Measurements from ENCODE around the gene UBL4A.
"Not testable (repeated sequence)": the region's sequence is repeated elsewhere in the genome, so short reads cannot be mapped to it uniquely, and the experiment has no call there.

UBL4A gene

DNA sequence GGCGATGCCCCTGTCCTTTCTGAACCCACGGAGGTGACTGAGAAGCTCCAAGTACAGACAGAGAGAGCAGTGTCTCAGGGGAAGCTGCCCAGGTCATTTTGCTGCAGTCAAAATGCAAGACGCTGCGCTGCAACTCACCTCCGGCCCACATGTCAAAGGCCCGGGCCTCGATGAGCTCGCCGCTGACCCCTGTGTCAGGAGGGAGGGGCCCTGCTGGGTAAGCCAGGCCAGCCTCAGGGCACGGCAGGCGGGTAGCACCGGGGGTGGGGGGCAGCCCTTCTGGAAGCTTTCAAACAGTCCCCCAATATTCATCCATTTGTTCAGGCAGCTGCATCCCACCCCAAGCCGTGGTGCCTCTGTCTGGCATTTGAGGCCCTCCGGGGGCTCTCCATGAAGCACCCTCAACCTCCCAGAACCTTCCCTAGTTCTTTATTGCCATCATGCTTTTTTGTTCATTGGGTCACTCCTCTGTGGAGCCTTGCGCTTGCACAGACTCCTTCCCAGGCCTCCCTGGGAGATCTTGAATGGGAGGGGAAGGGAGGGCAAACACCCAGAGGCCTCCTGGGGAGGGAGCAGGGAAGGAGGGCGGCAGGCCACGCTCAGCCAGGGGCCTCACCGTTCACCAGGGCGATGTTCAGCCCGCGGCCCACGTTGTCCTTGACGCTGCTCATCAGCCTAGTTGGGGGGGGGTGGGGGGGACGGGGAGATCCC is 21.4 kb upstream of the UBL4A start:
- no peak for DNase-seq (ENCODE audit: low read depth)

DNA sequence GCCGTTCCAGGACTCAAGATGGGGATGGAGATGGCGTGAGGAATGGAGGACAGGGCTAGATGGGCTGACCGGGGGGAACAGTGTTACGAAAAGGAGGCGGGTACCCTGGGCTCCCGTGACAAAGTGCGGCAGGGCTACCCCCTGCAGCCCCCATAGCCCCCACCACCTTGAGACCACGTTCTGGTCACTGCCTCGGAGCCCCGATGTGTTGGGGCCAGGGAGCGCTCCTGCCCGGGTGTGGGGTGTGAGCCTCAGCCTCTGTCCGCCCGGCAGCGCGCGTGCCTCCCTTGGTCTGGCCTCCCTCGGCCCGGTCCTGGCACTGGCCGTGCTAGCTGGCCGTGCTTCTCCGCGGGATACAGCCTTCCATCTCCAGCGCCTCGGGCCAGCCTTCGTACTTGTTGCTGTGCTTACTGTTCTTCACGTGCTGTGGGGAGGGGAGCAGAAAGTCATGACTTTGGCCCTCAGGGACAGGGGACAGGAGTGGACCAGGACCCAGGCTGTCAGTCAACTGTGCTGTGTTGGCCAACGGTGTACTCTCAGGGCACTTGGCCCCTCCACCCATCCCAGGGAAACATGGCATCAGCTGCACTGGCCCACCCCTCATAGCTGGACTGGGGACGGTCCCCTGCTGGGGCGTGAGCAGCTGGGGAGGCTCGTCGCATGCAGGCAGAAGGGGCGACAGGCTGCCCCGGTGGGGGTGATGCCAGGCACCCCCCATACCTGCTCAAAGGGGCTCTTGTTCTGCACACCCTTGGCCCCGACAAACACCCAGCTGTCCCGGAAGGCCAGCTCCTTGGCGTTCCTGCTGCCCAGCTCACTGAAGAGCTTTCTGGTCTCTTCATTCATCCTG is 20.3 kb upstream of the UBL4A start:
- DNase-seq (ENCODE audit: low read depth) = no peak

DNA sequence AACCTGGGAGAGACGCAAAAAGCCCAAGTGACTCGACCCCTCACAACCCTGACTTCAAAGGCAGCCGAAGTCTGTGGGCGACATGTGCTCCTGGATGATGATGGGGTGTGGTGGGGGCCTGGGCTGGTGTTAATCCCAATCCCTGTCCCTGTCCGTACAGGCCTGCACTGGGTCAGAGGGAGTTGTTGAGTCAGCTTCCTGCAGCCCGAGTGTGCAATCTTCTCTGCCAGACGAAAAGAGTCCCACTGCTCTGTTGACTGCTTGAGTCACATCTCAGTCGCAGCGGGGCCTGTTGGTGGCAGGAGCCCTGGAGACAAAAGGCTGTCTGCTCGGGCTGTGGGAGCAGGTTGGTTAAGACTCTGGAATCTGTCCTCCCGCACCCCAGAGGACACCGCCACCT is 19.3 kb upstream of the UBL4A start:
- no peak for DNase-seq (ENCODE audit: low read depth)

DNA sequence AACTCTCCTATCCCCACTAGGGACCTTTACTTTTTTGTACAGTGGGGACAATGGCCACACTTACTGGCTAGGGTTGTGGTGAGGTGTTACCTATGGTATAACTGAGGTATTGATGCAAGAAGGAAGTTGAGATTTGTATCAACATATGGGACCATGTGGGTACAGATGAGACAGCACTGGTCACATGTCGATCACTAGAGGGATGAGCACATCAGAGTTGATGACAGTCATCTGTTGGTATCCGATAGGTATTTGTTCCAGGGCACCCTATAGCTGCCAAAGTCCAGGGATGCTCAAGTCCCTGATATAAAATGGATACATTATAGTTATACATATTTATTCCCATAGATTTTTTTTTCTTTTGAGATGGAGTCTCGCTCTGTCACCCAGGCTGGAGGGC is 16.6 kb upstream of the UBL4A start:
- DNase-seq (ENCODE audit: low read depth) = no peak

DNA sequence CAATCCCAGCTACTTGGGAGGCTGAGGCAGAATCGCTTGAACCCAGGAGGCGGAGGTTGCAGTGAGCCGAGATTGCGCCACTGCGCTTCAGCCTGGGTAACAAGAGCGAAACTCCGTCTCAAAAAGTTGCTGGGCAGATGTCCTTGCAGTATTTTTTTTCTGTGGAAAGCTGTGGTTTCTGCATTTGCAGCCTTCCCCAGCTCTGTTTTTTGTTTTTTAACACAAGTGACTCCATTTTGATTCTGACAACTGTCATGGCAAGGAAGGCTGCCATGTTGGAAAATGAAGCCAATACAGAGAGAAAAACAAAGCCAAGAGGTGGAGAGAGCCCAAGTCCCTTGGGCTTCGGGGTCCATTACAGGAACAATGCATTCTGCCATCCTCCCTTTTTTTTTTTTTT is 15.7 kb upstream of the UBL4A start:
- no peak for DNase-seq (ENCODE audit: low read depth)

DNA sequence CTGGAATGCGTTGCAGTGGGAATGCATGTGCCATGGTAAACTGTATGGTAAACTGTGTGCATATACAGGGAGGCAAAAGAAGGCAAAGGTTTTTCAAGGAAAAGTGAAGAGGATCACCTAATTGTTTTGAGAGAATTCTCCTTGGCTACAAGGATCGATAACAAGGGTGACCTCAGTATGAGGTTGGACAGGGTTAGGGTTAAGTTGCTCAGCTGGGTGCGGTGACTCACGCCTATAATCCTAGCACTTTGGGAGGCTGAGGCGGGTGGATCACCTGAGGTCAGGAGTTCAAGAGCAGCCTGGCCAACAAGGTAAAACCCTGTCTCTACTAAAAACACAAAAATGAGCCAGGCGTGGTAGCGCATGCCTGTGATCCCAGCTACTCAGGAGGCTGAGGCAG is 15.0 kb upstream of the UBL4A start:
- not testable (repeated sequence) for DNase-seq (ENCODE audit: low read depth)

DNA sequence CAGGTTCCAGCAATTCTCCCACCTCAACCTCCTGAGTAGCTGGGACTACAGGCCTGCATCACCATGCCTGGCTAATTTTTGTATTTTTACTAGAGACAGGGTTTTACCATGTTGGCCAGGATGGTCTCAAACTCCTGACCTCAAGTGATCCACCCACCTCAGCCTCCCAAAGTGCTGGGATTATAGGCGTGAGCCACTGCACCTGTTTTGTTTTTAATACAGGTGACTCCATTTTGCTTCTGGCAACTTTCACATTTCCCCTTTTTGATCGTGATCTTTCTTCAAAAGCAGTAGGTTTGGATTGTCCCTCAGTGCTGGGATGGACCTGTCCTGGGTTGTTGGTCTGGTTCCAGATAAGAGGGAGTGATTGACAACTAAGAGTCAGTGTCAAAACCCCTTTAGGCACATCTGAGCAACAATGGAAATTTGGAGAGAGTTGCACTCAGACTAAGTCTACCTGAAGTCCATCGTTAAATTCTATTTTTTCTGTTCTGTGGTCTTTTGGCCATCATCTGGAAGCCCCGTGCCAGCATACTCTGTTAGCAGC is 10.2 kb upstream of the UBL4A start:
- DNase-seq (ENCODE audit: low read depth) = not testable (repeated sequence)

DNA sequence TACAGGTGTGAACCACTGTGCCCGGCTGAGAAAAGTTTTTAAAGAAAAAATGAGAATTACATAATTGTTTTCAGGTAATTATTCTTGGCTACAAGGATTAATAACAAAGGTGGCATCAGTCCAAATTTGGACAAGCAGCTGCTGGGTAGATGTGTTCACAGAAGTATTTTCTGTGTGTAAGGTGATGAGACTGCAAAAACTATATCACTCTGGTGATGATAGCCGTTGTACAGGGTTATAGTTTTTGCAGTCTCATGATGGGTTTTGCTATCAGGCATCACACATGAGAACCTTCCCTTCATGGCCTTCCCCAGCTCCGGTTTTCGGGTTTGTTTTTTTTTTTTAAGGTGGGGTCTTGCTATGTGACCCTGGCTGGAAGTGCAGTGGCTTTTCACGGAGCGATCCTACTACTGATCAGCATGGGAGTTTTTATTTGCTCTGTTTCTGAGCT is 9.1 kb upstream of the UBL4A start:
- DNase-seq (ENCODE audit: low read depth) = no peak

DNA sequence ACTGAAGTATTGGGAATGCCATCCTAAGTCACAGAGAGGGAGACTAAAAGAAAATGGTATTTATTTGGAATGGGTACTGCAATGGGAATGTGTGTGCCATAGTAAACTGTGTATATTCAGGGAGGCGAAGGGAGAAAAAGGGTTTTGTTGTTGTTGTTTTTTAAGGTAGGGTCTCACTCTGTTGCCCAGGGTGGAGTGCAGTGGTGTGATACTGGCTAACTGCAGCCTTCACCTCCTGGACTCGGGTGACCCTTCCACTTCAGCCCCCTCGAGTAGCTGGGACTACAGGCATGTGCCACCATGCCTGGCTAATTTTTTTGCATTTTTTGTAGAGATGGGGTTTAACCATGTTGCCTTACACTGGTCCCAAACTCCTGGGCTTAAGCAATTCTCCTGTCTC is 8.3 kb upstream of the UBL4A start:
- no peak for DNase-seq (ENCODE audit: low read depth)

DNA sequence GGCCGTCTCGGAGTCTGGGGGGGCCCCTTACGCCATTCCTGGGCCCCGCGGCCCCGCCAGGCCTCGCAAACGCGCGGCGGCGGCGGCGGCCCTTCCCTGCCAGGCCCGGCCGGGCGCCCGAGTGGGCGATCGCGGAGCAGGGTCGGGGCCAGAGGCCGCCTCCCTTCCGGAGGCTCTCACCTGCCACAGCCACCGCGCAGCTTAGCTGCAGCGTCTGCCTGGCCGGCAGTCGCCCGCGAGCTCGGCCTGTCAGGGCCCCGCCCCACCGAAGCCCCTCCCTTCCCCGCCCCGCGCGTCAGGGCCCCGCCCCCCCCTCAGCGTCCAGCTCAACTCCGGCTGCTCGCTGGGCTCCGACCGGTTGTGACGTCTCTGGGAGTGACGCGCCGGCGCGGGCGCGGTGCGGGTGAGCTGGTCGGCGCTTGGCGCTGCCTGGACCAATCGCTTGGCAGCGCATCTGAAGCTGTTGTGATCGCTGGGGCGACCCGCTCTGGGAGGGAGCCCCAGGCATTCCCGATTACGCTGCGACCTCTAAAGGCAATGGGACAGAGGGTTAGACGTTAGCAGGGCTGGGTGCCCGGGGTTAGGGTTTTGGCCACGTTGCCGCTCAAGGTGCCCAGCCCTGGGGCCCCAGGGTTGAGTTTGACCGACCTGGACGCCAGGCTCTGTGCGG is 4.1 kb upstream of the UBL4A start, which contains the start of gene SLC10A3:
Gene SLC10A3 (minus strand): TSS at position 216 of the 670 bp plus-strand sequence. CDS start 1,689 bp downstream, outside the sequence.
- DNase-seq (ENCODE audit: low read depth) = peak; percentile 82

DNA sequence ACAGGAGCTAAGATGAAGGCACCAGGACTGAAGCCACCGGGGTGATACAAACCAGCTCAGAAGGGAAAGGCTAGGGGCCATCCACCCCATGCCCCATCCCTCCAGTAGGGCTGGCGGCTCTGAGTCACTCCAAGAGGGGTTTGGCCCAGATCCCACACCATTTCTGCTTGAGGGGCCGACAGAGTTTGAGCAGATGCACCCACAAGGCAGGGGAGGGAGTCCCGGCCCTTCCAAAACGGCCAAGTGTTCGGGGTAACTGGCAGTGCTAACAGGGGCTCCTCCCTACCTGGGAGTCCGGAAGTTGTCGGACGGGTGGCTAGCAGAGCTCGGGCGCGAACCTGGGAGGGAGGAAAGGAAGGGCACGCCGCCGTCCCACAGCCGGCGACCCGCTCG is 3.6 kb upstream of the UBL4A start:
- peak; percentile 10 for DNase-seq (ENCODE audit: low read depth)

DNA sequence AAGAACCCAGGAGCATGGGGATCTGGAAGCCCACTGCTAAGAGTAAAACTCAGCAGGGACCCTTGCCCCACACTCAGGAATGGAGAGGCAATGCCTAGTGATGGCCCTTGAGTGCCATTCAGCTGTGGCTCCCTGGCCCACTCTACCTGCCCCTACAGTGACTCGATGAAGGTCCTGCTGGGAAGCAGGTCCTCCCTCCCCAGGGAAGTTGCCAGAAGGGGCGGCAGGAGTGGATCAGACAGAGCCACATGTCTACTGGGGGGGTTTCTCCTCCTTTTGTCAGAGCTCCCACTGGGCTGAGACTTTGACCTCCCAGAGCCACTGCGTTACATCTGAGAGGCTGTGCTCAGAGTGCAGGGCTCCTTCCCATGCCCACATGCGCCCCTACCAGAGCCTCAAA is 2.8 kb upstream of the UBL4A start:
- DNase-seq (ENCODE audit: low read depth) = no peak

DNA sequence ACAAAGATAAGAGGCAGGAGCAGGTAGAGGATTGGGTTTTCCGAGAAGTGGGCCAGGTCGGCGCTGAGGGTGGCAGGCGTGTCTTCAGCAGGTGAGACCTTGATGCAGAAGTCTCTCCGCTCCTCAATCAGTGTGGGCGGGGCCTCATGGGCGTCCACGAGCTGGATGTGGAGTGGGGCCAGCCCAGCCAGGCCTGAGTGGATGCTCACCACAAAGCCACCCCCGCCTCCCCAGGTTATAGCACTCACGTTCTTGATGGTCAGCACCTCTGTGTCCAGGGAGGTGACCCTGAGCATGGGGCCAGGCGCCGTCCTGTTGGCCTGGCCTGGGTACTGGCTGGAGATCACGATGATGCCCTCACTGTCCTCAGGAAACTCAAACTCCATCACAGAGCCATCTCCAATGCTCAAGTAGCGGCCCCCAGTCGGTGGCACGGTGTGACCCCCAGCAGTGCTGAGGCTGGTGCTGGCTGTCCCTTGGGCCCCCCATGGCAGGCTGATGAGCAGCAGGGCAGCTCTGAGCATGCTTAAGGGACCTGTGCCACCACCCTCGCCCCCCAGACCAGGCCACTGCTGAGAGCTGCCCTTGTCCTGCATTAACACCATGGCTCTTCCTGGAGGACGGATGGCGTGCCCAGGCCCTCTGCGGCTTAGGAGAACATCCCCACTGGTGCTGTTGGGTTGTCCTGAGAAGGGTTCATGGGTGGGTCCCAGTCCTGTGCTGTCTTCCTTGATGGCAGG is 2.1 kb upstream of the UBL4A start:
- DNase-seq (ENCODE audit: low read depth) = no peak

DNA sequence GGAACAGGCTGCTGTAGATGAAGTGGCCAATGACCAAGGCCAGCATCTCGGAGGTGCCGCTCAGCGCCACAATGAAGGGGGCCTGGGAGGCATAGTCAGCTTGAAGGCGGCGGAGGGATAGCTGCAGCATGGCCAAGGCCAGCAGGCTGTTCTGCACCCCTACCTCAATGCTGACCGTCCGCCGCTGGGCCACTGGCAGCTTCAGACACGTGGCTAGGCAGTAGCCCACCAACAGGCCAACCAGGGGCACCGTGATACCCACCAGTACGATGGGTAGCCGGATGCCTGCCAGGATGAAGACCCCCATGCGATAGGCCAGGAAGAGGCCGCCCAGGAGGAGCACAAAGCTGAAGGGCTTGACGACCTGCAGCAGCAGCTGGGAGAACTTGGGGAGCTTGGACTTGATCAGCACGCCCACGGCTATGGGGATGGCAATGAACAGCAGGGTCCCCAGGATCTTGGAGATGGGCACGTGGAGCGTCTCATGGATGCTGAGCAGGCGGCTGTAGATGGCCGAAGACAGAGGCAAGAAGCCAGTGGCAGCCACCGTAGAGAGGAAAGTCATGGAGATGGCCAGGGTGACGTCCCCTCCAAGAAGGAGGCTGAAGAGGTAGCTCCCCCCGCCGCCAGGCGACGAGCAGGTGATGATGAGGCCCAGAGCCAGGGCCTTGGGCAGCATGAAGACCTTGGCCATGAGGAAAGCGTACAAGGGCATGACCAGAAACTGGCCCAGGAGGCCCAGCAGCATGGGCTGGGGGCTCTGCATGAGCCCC is 1.3 kb upstream of the UBL4A start:
- DNase-seq (ENCODE audit: low read depth) = no peak

DNA sequence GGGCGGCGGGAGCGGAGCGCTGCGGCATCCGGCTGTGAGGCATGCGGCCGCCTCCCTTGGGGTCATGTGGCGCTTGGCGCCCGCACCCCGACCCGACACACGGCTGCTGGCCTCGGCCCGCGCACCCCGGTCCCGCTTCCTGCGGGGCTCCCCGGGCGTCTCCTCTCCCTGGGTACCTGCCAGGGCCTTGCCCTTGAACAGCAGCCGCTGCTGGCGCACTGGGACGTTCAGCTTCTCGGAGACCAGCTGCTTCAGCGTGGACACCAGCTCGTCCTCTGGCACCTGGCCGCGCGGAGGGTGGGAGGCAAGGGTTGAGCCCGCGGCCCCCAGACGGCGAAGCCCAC is 391 bp downstream of the UBL4A start:
- DNase-seq (ENCODE audit: low read depth) = no peak

DNA sequence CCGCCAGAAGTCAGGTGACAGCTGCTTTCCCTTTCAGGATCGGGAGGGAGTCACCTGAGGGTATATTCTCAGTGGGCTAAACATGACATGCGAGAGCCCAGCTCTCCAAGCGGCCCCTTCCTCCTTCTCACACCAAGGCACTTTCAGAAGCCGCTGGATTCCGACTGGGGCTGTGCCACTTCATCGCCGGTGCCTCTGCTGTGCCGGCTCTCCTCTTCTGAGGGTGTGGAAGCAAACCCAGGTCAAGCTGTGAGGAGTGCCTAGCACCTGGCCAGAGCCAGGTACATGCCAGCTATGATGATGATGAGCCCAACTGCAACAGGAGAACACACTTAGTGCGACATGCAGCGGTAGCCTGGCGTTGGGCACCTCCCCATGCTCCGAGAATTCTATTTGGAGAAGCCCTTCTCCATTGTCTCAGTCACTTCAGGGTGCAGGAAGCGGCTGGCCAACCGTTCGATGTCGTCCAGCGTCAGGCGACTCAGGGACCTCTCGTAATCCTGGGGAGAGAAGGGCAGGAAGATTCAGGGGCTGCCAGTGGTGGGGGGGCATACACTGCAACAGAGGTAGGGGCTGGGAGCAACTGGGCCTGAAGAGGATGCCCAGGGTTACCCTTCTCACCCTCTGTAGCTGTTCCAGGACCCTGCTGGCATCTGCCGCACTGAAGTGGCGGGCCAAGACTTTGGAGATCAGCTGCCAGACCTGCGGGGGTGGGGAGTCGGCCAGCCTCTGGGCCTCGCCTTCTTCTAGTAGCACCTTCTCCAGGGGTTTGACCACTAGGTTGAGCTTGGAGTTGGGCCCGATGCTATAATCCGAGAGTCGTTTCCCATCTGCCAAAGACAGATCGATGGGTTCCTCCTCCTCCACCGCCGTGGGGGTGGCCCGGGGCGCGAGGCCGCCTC is 1.0 kb downstream of the UBL4A start:
- no peak for DNase-seq (ENCODE audit: low read depth)

DNA sequence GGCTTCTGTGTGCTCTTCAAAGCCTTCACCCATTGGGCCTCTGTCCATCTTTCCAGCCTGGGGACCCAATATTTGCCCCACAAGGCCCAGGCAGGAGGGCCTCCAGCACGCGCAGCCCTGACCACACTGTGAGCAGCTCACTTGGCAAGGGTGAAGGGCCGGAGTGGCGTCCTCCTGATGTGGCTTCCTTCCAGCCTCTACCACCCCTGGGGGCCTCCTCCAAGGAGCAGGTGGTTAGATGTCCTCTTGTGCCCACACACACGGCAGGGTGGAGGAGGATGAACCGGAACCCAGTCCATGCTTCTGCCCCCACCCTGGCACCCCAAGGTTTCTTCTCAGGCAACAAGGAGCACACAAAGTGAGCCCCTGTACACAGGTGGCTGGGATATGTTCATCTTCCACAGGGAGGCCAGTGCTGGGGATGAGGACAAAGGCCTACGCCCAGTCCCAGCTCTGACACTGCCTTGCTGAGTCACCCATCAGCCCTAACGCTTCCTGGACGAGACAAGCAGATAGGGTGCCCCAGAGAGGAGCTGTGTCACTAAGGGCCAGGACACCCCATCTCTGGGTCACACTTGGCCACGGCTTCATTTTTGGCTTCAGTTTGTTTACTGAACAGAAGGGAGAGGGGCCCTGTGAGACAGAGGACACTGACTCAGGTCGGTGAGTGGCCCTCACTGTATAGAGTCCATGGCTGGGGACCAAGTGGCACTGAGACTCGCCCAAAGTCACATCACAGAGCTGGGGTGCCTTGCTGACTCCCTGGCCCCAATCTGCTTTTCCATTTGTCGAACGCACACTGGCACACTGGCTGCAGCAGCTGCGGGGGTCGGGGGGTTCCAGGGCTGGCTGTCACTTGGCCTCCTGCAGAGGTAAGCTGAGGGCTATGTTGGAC is 1.9 kb downstream of the UBL4A start:
- DNase-seq (ENCODE audit: low read depth) = no peak

DNA sequence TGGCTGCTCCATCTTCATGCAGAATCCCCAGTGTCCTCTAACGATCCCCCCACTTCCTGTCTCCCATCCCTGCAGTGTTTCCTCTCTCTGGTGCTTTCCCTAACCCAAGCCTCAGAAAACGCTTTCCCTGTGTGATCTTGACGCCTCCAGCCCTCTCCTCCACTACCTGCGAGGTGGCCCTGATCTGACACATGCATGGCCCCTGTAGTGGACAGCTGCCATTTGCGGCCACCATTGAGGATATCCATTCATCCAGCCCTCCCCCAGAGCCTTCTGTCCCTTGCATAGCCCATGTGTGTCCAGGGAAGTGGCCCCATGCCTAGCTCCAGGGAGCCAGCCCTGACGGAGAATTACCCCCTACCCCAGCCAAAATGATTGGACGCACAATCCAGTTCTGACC is 3.1 kb downstream of the UBL4A start:
- DNase-seq (ENCODE audit: low read depth) = no peak

DNA sequence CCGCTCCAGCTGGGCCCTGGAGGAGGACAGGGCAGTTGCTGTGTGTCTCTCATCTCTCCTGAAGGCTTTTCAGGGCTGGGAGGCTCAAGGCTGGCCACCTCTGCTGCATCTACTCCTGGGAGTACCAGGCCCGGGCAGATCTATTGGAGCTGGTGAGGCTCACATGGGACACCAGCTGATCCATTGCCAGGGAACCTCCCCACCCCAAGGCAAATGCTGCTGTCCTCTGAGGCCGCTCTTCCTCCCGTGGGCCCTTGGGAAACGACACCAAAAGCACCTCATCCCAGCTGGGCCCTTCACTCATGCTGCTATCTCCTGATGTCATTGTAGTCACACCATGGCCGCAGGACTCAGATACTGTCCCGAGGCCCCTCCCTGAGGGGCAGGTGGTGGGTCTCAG is 3.6 kb downstream of the UBL4A start:
- no peak for DNase-seq (ENCODE audit: low read depth)

Data from stimulated activated CD8-positive, alpha-beta memory T cell treated with anti-CD3 and anti-CD28 coated beads, Interleukin-12 subunit alpha, Interleukin-12 subunit beta, amount 100 ng/mL, for 4 hours (primary cell).